GM21447 (cell line): ENCODE data around the gene MAP3K12.
A peak's percentile ranks its signal among the peaks of the same experiment; 100 is the strongest.
"Not testable (repeated sequence)": the region's sequence is repeated elsewhere in the genome, so short reads cannot be mapped to it uniquely, and the experiment has no call there.

Source experiments
- ATAC-seq: cut with Tn5 transposase; IDR thresholded peaks from one replicate; pipeline ENCODE4 v1.9.1; 2021; ENCODE audit not compliant: unreplicated experiment

MAP3K12 gene

GRCh38 chr12:53499266-53500141 lies at the start of gene MAP3K12:
TSS of gene MAP3K12 (minus strand) at chr12:53499458. CDS start at chr12:53487391, 12,067 bp downstream.
- ATAC-seq: no peak

- not testable (repeated sequence) for ATAC-seq
These were observed 49.1 kb upstream of the MAP3K12 start for GRCh38 chr12:53548354-53548753.

GRCh38 chr12:53543539-53543938 lies 44.3 kb upstream of the MAP3K12 start:
- peak; percentile 76 for ATAC-seq

GRCh38 chr12:53539526-53539925 lies 40.3 kb upstream of the MAP3K12 start:
- ATAC-seq: no peak

- no peak for ATAC-seq
These were observed 39.0 kb upstream of the MAP3K12 start for GRCh38 chr12:53538209-53538689.

- ATAC-seq: no peak
These were observed 37.7 kb upstream of the MAP3K12 start for GRCh38 chr12:53536962-53537361.

- no peak for ATAC-seq
These were observed 34.2 kb upstream of the MAP3K12 start for GRCh38 chr12:53533471-53533870.

GRCh38 chr12:53532524-53533445 lies 33.5 kb upstream of the MAP3K12 start:
- ATAC-seq: no peak

GRCh38 chr12:53532021-53532420 lies 32.8 kb upstream of the MAP3K12 start:
- no peak for ATAC-seq

GRCh38 chr12:53530920-53531319 lies 31.7 kb upstream of the MAP3K12 start:
- no peak for ATAC-seq

- ATAC-seq: no peak
These were observed 30.8 kb upstream of the MAP3K12 start for GRCh38 chr12:53530061-53530460.

GRCh38 chr12:53524476-53524875 lies 25.2 kb upstream of the MAP3K12 start:
- no peak for ATAC-seq

GRCh38 chr12:53523131-53523530 lies 23.9 kb upstream of the MAP3K12 start:
- no peak for ATAC-seq

- ATAC-seq: no peak
These were observed 19.1 kb upstream of the MAP3K12 start for GRCh38 chr12:53518381-53518780.

- ATAC-seq: no peak
These were observed 17.6 kb upstream of the MAP3K12 start for GRCh38 chr12:53516758-53517455.

- no peak for ATAC-seq
These were observed 16.0 kb upstream of the MAP3K12 start for GRCh38 chr12:53515291-53515680.

- ATAC-seq: no peak
These were observed 15.5 kb upstream of the MAP3K12 start for GRCh38 chr12:53514628-53515290.

GRCh38 chr12:53513712-53514410 lies 14.6 kb upstream of the MAP3K12 start:
- no peak for ATAC-seq

- no peak for ATAC-seq
These were observed 11.0 kb upstream of the MAP3K12 start for GRCh38 chr12:53510181-53510812.
